H9 (cell line): ENCODE measurements around the gene KLK15. TPM values are rescaled to one million over a fixed set of nuclear protein-coding genes. Genes with fewer than 3 reads are reported as not detected.

ENCODE experiments used
- DNase-seq: peaks from one replicate; pipeline ENCODE4 v3.0.0-alpha.2; 2017
- H2AFZ ChIP-seq: one replicate; pipeline ENCODE4 v1.6.1; 2013; ENCODE audit warnings: mild to moderate bottlenecking, low read length, control low read depth, moderate library complexity
- H2AK5ac ChIP-seq: 2 replicates; pipeline ENCODE4 v1.6.1; 2013; ENCODE audit warnings: low read length, control low read depth, mixed read lengths; ENCODE audit not compliant: insufficient read length
- H2BK120ac ChIP-seq: one replicate; pipeline ENCODE4 v1.6.1; 2013; ENCODE audit warnings: low read depth, mild to moderate bottlenecking, low read length, control low read depth, inconsistent platforms; ENCODE audit not compliant: poor library complexity, severe bottlenecking
- H2BK12ac ChIP-seq: 2 replicates; pipeline ENCODE4 v1.6.1; 2013; ENCODE audit warnings: low read length, control low read depth, mixed read lengths, low read depth; ENCODE audit not compliant: insufficient read length
- H2BK15ac ChIP-seq: 2 replicates; pipeline ENCODE4 v1.6.1; 2013; ENCODE audit warnings: low read depth, low read length, control low read depth
- H2BK20ac ChIP-seq: one replicate; pipeline ENCODE4 v1.6.1; 2013; ENCODE audit warnings: low read depth, mild to moderate bottlenecking, low read length, control low read depth, inconsistent platforms; ENCODE audit not compliant: poor library complexity, severe bottlenecking
- H2BK5ac ChIP-seq: 2 replicates; pipeline ENCODE4 v1.6.1; 2013; ENCODE audit warnings: low read length, control low read depth, mixed read lengths; ENCODE audit not compliant: insufficient read length
- H3K14ac ChIP-seq: 2 replicates; pipeline ENCODE4 v1.6.1; 2013; ENCODE audit warnings: low read length, control low read depth; ENCODE audit not compliant: insufficient read depth
- H3K18ac ChIP-seq: 2 replicates; pipeline ENCODE4 v1.6.1; 2013; ENCODE audit warnings: low read depth, mild to moderate bottlenecking, mixed read lengths, low read length, control low read depth; ENCODE audit not compliant: insufficient read length
- H3K23ac ChIP-seq: 2 replicates; pipeline ENCODE4 v1.6.1; 2013; ENCODE audit warnings: low read length, control low read depth, mixed read lengths, low read depth; ENCODE audit not compliant: insufficient read length
- H3K23me2 ChIP-seq: 2 replicates; pipeline ENCODE4 v1.6.1; 2013; ENCODE audit warnings: low read depth, mild to moderate bottlenecking, mixed read lengths, low read length, control low read depth; ENCODE audit not compliant: insufficient read length, poor library complexity, severe bottlenecking
- H3K27ac ChIP-seq: 2 replicates; pipeline ENCODE4 v1.5.1; 2013; ENCODE audit warnings: low read length, control low read depth, mixed read lengths, low read depth; ENCODE audit not compliant: insufficient read length
- H3K27me3 ChIP-seq: 2 replicates; pipeline ENCODE4 v1.6.1; 2013; ENCODE audit warnings: low read length, control low read depth, inconsistent platforms; ENCODE audit not compliant: insufficient read depth
- H3K4ac ChIP-seq: 2 replicates; pipeline ENCODE4 v1.6.1; 2013; ENCODE audit warnings: low read depth, mild to moderate bottlenecking, control low read depth, inconsistent platforms, low read length, moderate library complexity
- H3K4me1 ChIP-seq: 2 replicates; pipeline ENCODE4 v1.6.1; 2013; ENCODE audit warnings: low read length, control low read depth, inconsistent platforms; ENCODE audit not compliant: insufficient read depth
- H3K4me2 ChIP-seq: 2 replicates; pipeline ENCODE4 v1.6.1; 2013; ENCODE audit warnings: low read length, control low read depth, mixed read lengths; ENCODE audit not compliant: insufficient read length, insufficient read depth
- H3K56ac ChIP-seq: 2 replicates; pipeline ENCODE4 v1.6.1; 2013; ENCODE audit warnings: low read depth, mild to moderate bottlenecking, mixed read lengths, low read length, control low read depth; ENCODE audit not compliant: insufficient read length
- H3K79me1 ChIP-seq: 2 replicates; pipeline ENCODE4 v1.6.1; 2013; ENCODE audit warnings: low read depth, mild to moderate bottlenecking, moderate library complexity, low read length, control low read depth, inconsistent platforms; ENCODE audit not compliant: insufficient read depth, poor library complexity, severe bottlenecking
- H3K79me2 ChIP-seq: 2 replicates; pipeline ENCODE4 v1.6.1; 2013; ENCODE audit warnings: low read length, control low read depth, inconsistent platforms; ENCODE audit not compliant: insufficient read depth
- H3K9ac ChIP-seq: 2 replicates; pipeline ENCODE4 v1.6.1; 2013; ENCODE audit warnings: low read length, control low read depth, mixed read lengths; ENCODE audit not compliant: insufficient read length; ENCODE audit errors: extremely low read depth
- H3K9me3 ChIP-seq: one replicate; pipeline ENCODE4 v1.6.1; 2013; ENCODE audit warnings: low read depth, low read length, inconsistent platforms; ENCODE audit not compliant: control insufficient read depth
- H3T11ph ChIP-seq: one replicate; pipeline ENCODE4 v1.6.1; 2013; ENCODE audit warnings: mild to moderate bottlenecking, low read length, control low read depth, inconsistent platforms
- H4K20me1 ChIP-seq: one replicate; pipeline ENCODE4 v1.6.1; 2013; ENCODE audit not compliant: control insufficient read depth, insufficient read length, insufficient read depth
- H4K5ac ChIP-seq: 2 replicates; pipeline ENCODE4 v1.6.1; 2013; ENCODE audit warnings: low read depth, mild to moderate bottlenecking, mixed read lengths, low read length, control low read depth; ENCODE audit not compliant: insufficient read length
- H4K8ac ChIP-seq: replicated peaks from 2 replicates; pipeline ENCODE4 v1.6.1; 2013; ENCODE audit warnings: low read length, control low read depth, mixed read lengths, low read depth; ENCODE audit not compliant: insufficient read length
- H4K91ac ChIP-seq: 2 replicates; pipeline ENCODE4 v1.6.1; 2013; ENCODE audit warnings: low read depth, mild to moderate bottlenecking, moderate library complexity, mixed read lengths, low read length, control low read depth; ENCODE audit not compliant: insufficient read length
- H3K27ac Mint-ChIP-seq, 3 experiments: 2 replicates in 2 of 3; 3 replicates in 1 of 3; pipeline ENCODE4 v1.8.0; 2020 to 2021; ENCODE audit warnings: mixed read lengths in 3 of 3, mild to moderate bottlenecking in 1 of 3, moderate library complexity in 1 of 3
- H3K27me3 Mint-ChIP-seq: 2 replicates; pipeline ENCODE4 v1.8.0; 2021; ENCODE audit warnings: low read depth, mild to moderate bottlenecking, moderate library complexity, mixed read lengths
- H3K36me3 Mint-ChIP-seq, 3 experiments: 2 replicates in 2 of 3; 3 replicates in 1 of 3; pipeline ENCODE4 v1.8.0; 2020 to 2021; ENCODE audit warnings: low read depth in 3 of 3, mixed read lengths in 3 of 3; ENCODE audit not compliant: insufficient read depth in 1 of 3
- H3K4me1 Mint-ChIP-seq, 2 experiments: 2 replicates each; pipeline ENCODE4 v1.8.0; 2020; ENCODE audit warnings: mixed read lengths in 2 of 2
- H3K4me3 Mint-ChIP-seq, 2 experiments: 2 replicates in 1 of 2; 3 replicates in 1 of 2; pipeline ENCODE4 v1.8.0; 2020 to 2021; ENCODE audit warnings: mild to moderate bottlenecking in 2 of 2, mixed read lengths in 2 of 2, moderate library complexity in 1 of 2
- H3K9me3 Mint-ChIP-seq, 2 experiments: 2 replicates in 1 of 2; 3 replicates in 1 of 2; pipeline ENCODE4 v1.8.0; 2020; ENCODE audit warnings: mild to moderate bottlenecking in 2 of 2, mixed read lengths in 2 of 2, moderate library complexity in 1 of 2
- WGBS: extraction: QIAGEN DNeasy Blood & Tissue Kit; methylation state at CpG from one replicate; pipeline ENCODE4 v1.1.7; 2013; ENCODE audit warnings: missing lambda C conversion rate, low lambda C conversion rate, mixed read lengths; ENCODE audit not compliant: insufficient read length; ENCODE audit errors: extremely low coverage; 5-methylcytosine and 5-hydroxymethylcytosine counted together
- total RNA-seq: library from RNA; stranded (reverse); gene quantifications from 2 replicates; pipeline ENCODE4 v1.2.1, GENCODE V29; 2021
- TF ChIP-seq, protein P1 (sequence below): fragments of 200-600 bp; sonication (generic); conservative IDR thresholded peaks from 3 replicates; pipeline ENCODE4 v1.8.0; 2021; ENCODE audit warnings: antibody characterized with exemption, mild to moderate bottlenecking

Gene KLK15
- total RNA-seq, 1 experiment from 2014 or later = not detected

DNA sequence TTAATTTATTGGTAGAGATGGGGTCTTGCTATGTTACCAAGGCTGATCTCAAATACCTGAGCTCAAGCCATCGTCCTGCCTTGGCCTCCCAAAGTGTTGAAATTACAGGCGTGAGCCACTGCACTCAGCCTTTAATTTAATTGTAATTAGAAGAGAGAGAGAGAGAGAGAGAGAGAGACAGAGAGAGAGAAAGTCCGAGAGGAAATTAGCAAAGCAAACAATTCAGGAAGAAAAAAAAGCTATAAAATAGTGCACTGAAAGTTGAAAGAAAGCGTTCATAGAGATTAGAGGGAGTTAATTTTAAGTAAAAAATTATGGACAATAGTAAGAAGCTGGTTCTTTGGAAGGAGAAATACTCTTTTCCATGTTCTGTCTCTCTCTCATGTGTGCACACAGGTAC lies 56.1 kb downstream of the KLK15 start:
- no peaks in the 10 kb centered on the region for H3K36me3 Mint-ChIP-seq
- H3K27me3 ChIP-seq = peaks cover 17% of the 10 kb centered on the region; the same call in 1 of the 2 replicates
- H3K23ac ChIP-seq = no peak overlapping the region
- H3K9ac ChIP-seq = no peak overlapping the region
- H3K23me2 ChIP-seq = no peaks in the 10 kb centered on the region
- H2AFZ ChIP-seq = no peak overlapping the region
- no peak overlapping the region for H2BK15ac ChIP-seq
- no peak overlapping the region for H4K5ac ChIP-seq
- H3K4ac ChIP-seq = no peak overlapping the region
- H4K8ac ChIP-seq = no peak overlapping the region
- no peak overlapping the region for H2BK20ac ChIP-seq
- no CpG with 5 or more reads among the region's 4 CpGs for WGBS
- peak overlapping the region; percentile 58 for H3K4me2 ChIP-seq
- no peaks in the 10 kb centered on the region for H3K79me1 ChIP-seq
- no peak overlapping the region for H2BK12ac ChIP-seq
- peaks cover 2% of the 10 kb centered on the region; the same call in 1 of the 2 replicates for H3K4me1 ChIP-seq
- H3T11ph ChIP-seq = no peak overlapping the region
- no peak overlapping the region for H3K18ac ChIP-seq
- H3K4me3 Mint-ChIP-seq = peak overlapping the region in 1 of 2 experiments; percentile 72; a peak in 3 of 5 replicates
- H2BK120ac ChIP-seq = no peak overlapping the region
- no peaks in the 10 kb centered on the region for H4K20me1 ChIP-seq
- H3K27ac Mint-ChIP-seq = no peak overlapping the region
- H4K91ac ChIP-seq = no peak overlapping the region
- TF ChIP-seq, protein P1, sequence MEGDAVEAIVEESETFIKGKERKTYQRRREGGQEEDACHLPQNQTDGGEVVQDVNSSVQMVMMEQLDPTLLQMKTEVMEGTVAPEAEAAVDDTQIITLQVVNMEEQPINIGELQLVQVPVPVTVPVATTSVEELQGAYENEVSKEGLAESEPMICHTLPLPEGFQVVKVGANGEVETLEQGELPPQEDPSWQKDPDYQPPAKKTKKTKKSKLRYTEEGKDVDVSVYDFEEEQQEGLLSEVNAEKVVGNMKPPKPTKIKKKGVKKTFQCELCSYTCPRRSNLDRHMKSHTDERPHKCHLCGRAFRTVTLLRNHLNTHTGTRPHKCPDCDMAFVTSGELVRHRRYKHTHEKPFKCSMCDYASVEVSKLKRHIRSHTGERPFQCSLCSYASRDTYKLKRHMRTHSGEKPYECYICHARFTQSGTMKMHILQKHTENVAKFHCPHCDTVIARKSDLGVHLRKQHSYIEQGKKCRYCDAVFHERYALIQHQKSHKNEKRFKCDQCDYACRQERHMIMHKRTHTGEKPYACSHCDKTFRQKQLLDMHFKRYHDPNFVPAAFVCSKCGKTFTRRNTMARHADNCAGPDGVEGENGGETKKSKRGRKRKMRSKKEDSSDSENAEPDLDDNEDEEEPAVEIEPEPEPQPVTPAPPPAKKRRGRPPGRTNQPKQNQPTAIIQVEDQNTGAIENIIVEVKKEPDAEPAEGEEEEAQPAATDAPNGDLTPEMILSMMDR = no peak
- H3K9me3 Mint-ChIP-seq = peaks cover 2 to 13% of the 10 kb centered on the region in 2 experiments; a peak in 4 of 5 replicates
- no peak overlapping the region for H2BK5ac ChIP-seq
- no peaks in the 10 kb centered on the region for H3K79me2 ChIP-seq
- H3K27me3 Mint-ChIP-seq = peaks cover 100% of the 10 kb centered on the region
- peaks cover 14 to 23% of the 10 kb centered on the region in 2 experiments for H3K4me1 Mint-ChIP-seq
- no peak for DNase-seq
- no peak overlapping the region for H2AK5ac ChIP-seq
- no peak overlapping the region for H3K56ac ChIP-seq
- H3K9me3 ChIP-seq = no peaks in the 10 kb centered on the region
- no peak overlapping the region for H3K27ac ChIP-seq
- H3K14ac ChIP-seq = no peak overlapping the region
